HCT116 (cell line): ENCODE results near the gene MEIKIN. TPM values are rescaled to one million over a fixed set of nuclear protein-coding genes. Genes with fewer than 3 reads are reported as not detected.
"Not testable (repeated sequence)": the region's sequence is repeated elsewhere in the genome, so short reads cannot be mapped to it uniquely, and the experiment has no call there.

Source experiments
- ATAC-seq: fragments of 200-7000 bp; cut with Tn5 transposase; 2 replicates; pipeline ENCODE4 v1.9.1; 2020; ENCODE audit warnings: mild to moderate bottlenecking, moderate library complexity
- BruUV-seq: library from RNA; stranded (reverse); fragments of 400-500 nt; replicated peaks from 2 replicates; lab custom pipeline; 2021; lab: Mats Ljungman, UMichigan
- CTCF ChIA-PET: fragments of 300-600 bp; sonication (Branson Sonifier 250); formaldehyde crosslinking; loops from one replicate; lab custom pipeline; 2021; ENCODE audit warnings: antibody characterized with exemption; lab: Charles Lee
- POLR2A ChIA-PET: fragments of 300-600, 350-600 bp; sonication (Branson Sonifier 250); formaldehyde crosslinking; loops from one replicate; lab custom pipeline; 2021; ENCODE audit warnings: antibody characterized with exemption; lab: Charles Lee
- RAD21 ChIA-PET, 2 experiments: fragments of 300-600 bp; sonication (Branson Sonifier 250); formaldehyde crosslinking; loops; one replicate each; lab custom pipeline; 2023; ENCODE audit warnings: low total read pairs in 2 of 2; ENCODE audit not compliant: uncharacterized antibody in 2 of 2, unreplicated experiment in 2 of 2, low non-redundant PET in 1 of 2; lab: Charles Lee
- DNase-seq: peaks from one replicate; pipeline ENCODE4 v3.0.0-alpha.2; 2010; ENCODE audit warnings: low read depth, low spot score
- H2AFZ ChIP-seq: fragments of 200-600 bp; shearing (Covaris generic), sonication (generic); 2 replicates; pipeline ENCODE4 v1.6.1; 2017; ENCODE audit warnings: low read depth, mixed run types, mixed read lengths, antibody characterized with exemption, low read length; ENCODE audit not compliant: poor library complexity, severe bottlenecking
- H3K27ac ChIP-seq: 2 replicates; pipeline ENCODE4 v1.5.1; 2012; ENCODE audit warnings: low read depth, low read length
- H3K27me3 ChIP-seq: fragments of 200-600 bp; sonication (generic); 2 replicates; pipeline ENCODE4 v1.6.1; 2016; ENCODE audit warnings: mixed run types, low read length, mixed read lengths; ENCODE audit not compliant: insufficient read depth
- H3K36me3 ChIP-seq, 2 experiments: fragments of 200-500 bp in 1 of 2; fragments of 200-600 bp in 1 of 2; sonication (Bioruptor generic) in 1 of 2; sonication (generic) in 1 of 2; 2 replicates each; pipeline versions ENCODE4 v1.5.1 to v1.6.1; 2014 to 2016; ENCODE audit warnings: low read length in 2 of 2, inconsistent platforms in 1 of 2, mixed read lengths in 1 of 2, mixed run types in 1 of 2; ENCODE audit not compliant: insufficient read depth in 2 of 2, control insufficient read depth in 1 of 2
- H3K4me1 ChIP-seq, 2 experiments: fragments of 200-600 bp in 1 of 2; sonication (generic) in 1 of 2; 2 replicates each; pipeline versions ENCODE4 v1.5.1 to v1.6.1; 2012 to 2017; ENCODE audit warnings: low read length in 2 of 2, inconsistent platforms in 1 of 2, mild to moderate bottlenecking in 1 of 2, mixed read lengths in 1 of 2, mixed run types in 1 of 2, moderate library complexity in 1 of 2; ENCODE audit not compliant: insufficient read depth in 2 of 2, control insufficient read depth in 1 of 2
- H3K4me2 ChIP-seq: fragments of 200-600 bp; sonication (generic); 2 replicates; pipeline ENCODE4 v1.6.1; 2017; ENCODE audit warnings: mixed run types, low read length, mixed read lengths
- H3K4me3 ChIP-seq, 2 experiments: fragments of 200-600 bp in 1 of 2; sonication (generic) in 1 of 2; replicated peaks in 1 of 2; 2 replicates each; pipeline ENCODE4 v1.5.1; 2011 to 2016; ENCODE audit warnings: low read length in 2 of 2, control low read depth in 1 of 2, low read depth in 1 of 2, mild to moderate bottlenecking in 1 of 2, mixed read lengths in 1 of 2, mixed run types in 1 of 2
- H3K79me2 ChIP-seq: fragments of 200-600 bp; sonication (generic); 2 replicates; pipeline ENCODE4 v1.6.1; 2017; ENCODE audit warnings: mild to moderate bottlenecking, mixed run types, low read length, moderate library complexity, mixed read lengths; ENCODE audit not compliant: insufficient read depth
- H3K9ac ChIP-seq: fragments of 200-600 bp; sonication (generic); 2 replicates; pipeline ENCODE4 v1.6.1; 2016; ENCODE audit warnings: low read length, mixed read lengths
- H3K9me2 ChIP-seq: fragments of 200-600 bp; sonication (generic), shearing (Covaris generic); 2 replicates; pipeline ENCODE4 v1.6.1; 2017; ENCODE audit warnings: mixed run types, mild to moderate bottlenecking, moderate library complexity; ENCODE audit not compliant: insufficient read depth
- H3K9me3 ChIP-seq, 2 experiments: fragments of 200-500 bp in 1 of 2; fragments of 200-600 bp in 1 of 2; sonication (Bioruptor generic) in 1 of 2; sonication (generic) in 1 of 2; 2 replicates each; pipeline ENCODE4 v1.6.1; 2014 to 2017; ENCODE audit warnings: low read length in 2 of 2, mixed read lengths in 2 of 2, inconsistent platforms in 1 of 2, low read depth in 1 of 2, mild to moderate bottlenecking in 1 of 2, mixed run types in 1 of 2, moderate library complexity in 1 of 2; ENCODE audit not compliant: control insufficient read depth in 1 of 2, insufficient read depth in 1 of 2
- H4K20me1 ChIP-seq: fragments of 200-600 bp; sonication (generic), shearing (Covaris generic); 2 replicates; pipeline ENCODE4 v1.6.1; 2017; ENCODE audit warnings: mixed run types, mild to moderate bottlenecking, moderate library complexity; ENCODE audit not compliant: insufficient read depth
- CBX3 ChIP-seq: IDR thresholded peaks from 2 replicates; pipeline ENCODE4 v1.6.1; 2012; ENCODE audit warnings: low read depth
- EZH2 ChIP-seq: fragments of 200-600 bp; sonication (generic); IDR thresholded peaks from 2 replicates; pipeline ENCODE4 v1.6.1; 2017; ENCODE audit warnings: antibody characterized with exemption, mixed run types
- FOSL1 ChIP-seq: IDR thresholded peaks from 2 replicates; pipeline ENCODE4 v1.6.1; 2012; ENCODE audit warnings: low read depth
- RAD21 ChIP-seq: IDR thresholded peaks from 2 replicates; pipeline ENCODE4 v1.6.1; 2012; ENCODE audit warnings: low read depth, mild to moderate bottlenecking
- ZBTB33 ChIP-seq: IDR thresholded peaks from 2 replicates; pipeline ENCODE4 v1.6.1; 2011; ENCODE audit warnings: mild to moderate bottlenecking, low read length, moderate library complexity; ENCODE audit not compliant: insufficient replicate concordance; ENCODE audit errors: extremely low read depth
- intact Hi-C: fragments of 100-400 bp; cut with micrococcal nuclease; formaldehyde crosslinking; loops from 2 replicates; pipeline ENCODE4 v1.10.0; 2022
- total RNA-seq: library from RNA; stranded (reverse); gene quantifications from one replicate; pipeline ENCODE4 v1.2.1, GENCODE V29; 2021; ENCODE audit not compliant: unreplicated experiment

MEIKIN gene
- total RNA-seq, 1 experiment from 2014 or later = not detected

DNA sequence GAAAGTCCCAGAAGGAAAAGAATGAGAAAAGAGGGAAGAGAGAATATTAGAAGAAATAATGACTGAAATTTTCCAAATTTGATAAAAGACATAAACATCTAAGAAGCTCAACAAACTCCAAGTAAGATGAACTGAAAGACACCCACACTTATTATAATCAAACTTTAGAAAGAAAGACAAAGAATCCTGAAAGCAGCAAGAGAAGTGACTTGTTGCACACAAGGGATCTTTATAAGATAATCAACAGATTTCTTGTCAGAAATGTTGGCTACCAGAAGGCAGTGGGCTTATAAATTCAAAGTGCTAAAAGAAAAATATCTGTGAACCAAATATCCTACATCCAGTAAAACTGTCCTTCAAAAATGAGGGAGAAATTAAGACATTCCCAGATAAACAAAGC lies 99.6 kb downstream of the MEIKIN start:
- CTCF ChIA-PET = no interaction called here

DNA sequence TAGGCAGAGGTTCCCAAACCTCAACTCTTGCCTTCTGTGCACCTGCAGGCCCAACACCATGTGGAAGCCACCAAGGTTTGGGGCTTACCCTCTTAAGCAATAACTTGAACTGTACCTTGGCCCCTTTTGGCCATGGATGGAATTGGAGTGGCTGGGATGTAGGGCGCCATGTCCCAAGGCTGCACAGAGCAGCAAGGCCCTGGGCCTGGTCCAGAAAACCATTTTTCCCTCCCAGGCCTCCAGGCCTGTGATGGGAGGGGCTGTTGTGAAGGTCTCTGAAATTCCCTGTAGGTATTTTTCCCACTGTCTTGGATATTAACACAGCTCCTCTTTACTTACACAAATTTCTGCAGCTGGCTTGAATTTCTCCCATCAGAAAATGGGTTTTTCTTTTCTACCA lies 102.5 kb downstream of the MEIKIN start:
- H3K9me3 ChIP-seq, BruUV-seq, H3K27me3 ChIP-seq, H4K20me1 ChIP-seq, CTCF ChIA-PET, RAD21 ChIA-PET, POLR2A ChIA-PET, DNase-seq, H3K79me2 ChIP-seq, H3K9me2 ChIP-seq, H3K9ac ChIP-seq, H3K27ac ChIP-seq, H2AFZ ChIP-seq, H3K4me3 ChIP-seq, H3K36me3 ChIP-seq, H3K4me2 ChIP-seq, H3K4me1 ChIP-seq, intact Hi-C loops, ATAC-seq: not testable (repeated sequence)

More for the DNA sequence above, 99.6 kb downstream of the MEIKIN start:
- intact Hi-C loops = no loop called here
- no peaks in the 10 kb centered on the region for H3K27me3 ChIP-seq
- POLR2A ChIA-PET = no interaction called here
- BruUV-seq = no TSS peak
- H3K36me3 ChIP-seq = no peaks in the 10 kb centered on the region
- RAD21 ChIA-PET = no interaction called here
- H3K4me2 ChIP-seq = no peak overlapping the region
- H3K9me3 ChIP-seq = peaks cover 0 to 13% of the 10 kb centered on the region in 2 experiments; a peak in 2 of 4 replicates
- H3K79me2 ChIP-seq = no peaks in the 10 kb centered on the region
- no peaks in the 10 kb centered on the region for H3K4me1 ChIP-seq
- no peak overlapping the region for H3K4me3 ChIP-seq
- no peak overlapping the region for H3K9ac ChIP-seq
- H4K20me1 ChIP-seq = no peaks in the 10 kb centered on the region
- ATAC-seq = no peak
- DNase-seq = no peak
- no peak overlapping the region for H3K27ac ChIP-seq
- H2AFZ ChIP-seq = no peak overlapping the region
- 0 out of 2 replicates have a peak, but pooled peaks have one; percentile 20 for TF ChIP-seq CBX3
- no peak for TF ChIP-seq EZH2
- no peak for TF ChIP-seq FOSL1
- no peak for TF ChIP-seq RAD21
- no peak for TF ChIP-seq ZBTB33
- no peaks in the 10 kb centered on the region for H3K9me2 ChIP-seq

DNA sequence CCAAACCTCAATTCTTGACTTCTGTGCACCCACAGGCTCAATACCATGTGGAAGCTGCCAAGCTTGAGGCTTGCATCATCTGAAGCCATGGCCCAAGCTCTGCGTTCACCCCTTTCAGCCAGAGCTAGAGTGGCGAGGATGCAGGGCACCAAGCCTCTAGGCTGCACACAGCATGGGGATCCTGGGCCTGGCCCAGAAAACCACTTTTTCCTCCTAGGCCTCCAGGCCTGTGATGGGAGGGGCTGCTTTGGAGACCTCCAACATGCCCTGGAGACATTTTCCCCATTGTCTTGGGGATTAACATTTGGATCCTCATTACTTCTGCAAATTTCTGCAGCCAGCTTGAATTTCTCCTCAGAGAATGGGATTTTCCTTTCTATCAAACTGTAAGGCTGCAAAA lies 112.8 kb downstream of the MEIKIN start:
- H4K20me1 ChIP-seq, DNase-seq, POLR2A ChIA-PET, H2AFZ ChIP-seq, H3K27me3 ChIP-seq, H3K9me2 ChIP-seq, H3K4me2 ChIP-seq, RAD21 ChIA-PET, H3K79me2 ChIP-seq, BruUV-seq, H3K4me3 ChIP-seq, H3K9me3 ChIP-seq, ATAC-seq, H3K36me3 ChIP-seq, CTCF ChIA-PET, H3K27ac ChIP-seq, H3K4me1 ChIP-seq, intact Hi-C loops, H3K9ac ChIP-seq: not testable (repeated sequence)
